Testis (tissue), 3 donors: ENCODE results near the gene TUB. TPM values are rescaled to one million over a fixed set of nuclear protein-coding genes. Genes with fewer than 3 reads are reported as not detected.

Experiments
- DNase-seq: peaks from one replicate; pipeline ENCODE4 v3.0.0-alpha.2; 2019
- H3K27ac ChIP-seq, 2 donors: fragments of 200-600 bp; sonication (generic); one replicate each; pipeline ENCODE4 v1.5.1; 2019
- H3K27me3 ChIP-seq: fragments of 200-600 bp; sonication (generic); one replicate; pipeline ENCODE4 v1.5.1; 2019
- H3K36me3 ChIP-seq: fragments of 200-600 bp; sonication (generic); one replicate; pipeline ENCODE4 v1.5.1; 2017; ENCODE audit warnings: low read depth; ENCODE audit errors: missing control alignments
- H3K4me1 ChIP-seq: fragments of 200-600 bp; sonication (generic); one replicate; pipeline ENCODE4 v1.5.1; 2019
- H3K4me3 ChIP-seq, 2 donors: fragments of 200-600 bp; sonication (generic); one replicate each; pipeline ENCODE4 v1.5.1; 2017 to 2019
- H3K9me3 ChIP-seq: fragments of 200-600 bp; sonication (generic); one replicate; pipeline ENCODE4 v1.5.1; 2017
- CTCF ChIP-seq, 3 experiments: fragments of 450-650 bp in 2 of 3; fragments of 200-600 bp in 1 of 3; sonication (generic) in 1 of 3; IDR thresholded peaks; one replicate each; pipeline ENCODE4 v1.5.1; 2016 to 2019; ENCODE audit warnings: antibody characterized with exemption in 3 of 3, mild to moderate bottlenecking in 2 of 3, moderate library complexity in 1 of 3
- POLR2A ChIP-seq: fragments of 450-650 bp; IDR thresholded peaks from one replicate; pipeline ENCODE4 v1.6.1; 2017; ENCODE audit warnings: antibody characterized with exemption, mild to moderate bottlenecking, moderate library complexity
- WGBS, 2 donors: methylation state at CpG; one replicate each; pipeline ENCODE4 v1.1.5; 2018; 5-methylcytosine and 5-hydroxymethylcytosine counted together
- intact Hi-C: fragments of 100-400 bp; cut with DNase I; formaldehyde crosslinking; loops from one replicate; pipeline ENCODE4 v1.15.1; 2023; ENCODE audit warnings: low total_unique reads
- polyA plus RNA-seq: library from polyadenylated mRNA; stranded (reverse); fragments of 350-450 nt; fragmentation: Illumina TruSeq; extraction: RNeasy Lipid Tissue Mini Kit (QIAGEN cat#74804); gene quantifications from one replicate; pipeline ENCODE4 v1.2.3, GENCODE V29; 2014; ENCODE audit warnings: low read depth, low replicate concordance; ENCODE audit not compliant: insufficient read depth
- total RNA-seq, 2 donors: library from RNA; depleted of rRNA; stranded (reverse); fragments of >200 nt; gene quantifications; one replicate each; pipeline ENCODE4 v1.2.3, GENCODE V29; 2016

The TUB gene
- total and polyA plus RNA-seq, 3 donors from 2014 or later = 8.9 to 16.5 (median 15.6) TPM

DNA sequence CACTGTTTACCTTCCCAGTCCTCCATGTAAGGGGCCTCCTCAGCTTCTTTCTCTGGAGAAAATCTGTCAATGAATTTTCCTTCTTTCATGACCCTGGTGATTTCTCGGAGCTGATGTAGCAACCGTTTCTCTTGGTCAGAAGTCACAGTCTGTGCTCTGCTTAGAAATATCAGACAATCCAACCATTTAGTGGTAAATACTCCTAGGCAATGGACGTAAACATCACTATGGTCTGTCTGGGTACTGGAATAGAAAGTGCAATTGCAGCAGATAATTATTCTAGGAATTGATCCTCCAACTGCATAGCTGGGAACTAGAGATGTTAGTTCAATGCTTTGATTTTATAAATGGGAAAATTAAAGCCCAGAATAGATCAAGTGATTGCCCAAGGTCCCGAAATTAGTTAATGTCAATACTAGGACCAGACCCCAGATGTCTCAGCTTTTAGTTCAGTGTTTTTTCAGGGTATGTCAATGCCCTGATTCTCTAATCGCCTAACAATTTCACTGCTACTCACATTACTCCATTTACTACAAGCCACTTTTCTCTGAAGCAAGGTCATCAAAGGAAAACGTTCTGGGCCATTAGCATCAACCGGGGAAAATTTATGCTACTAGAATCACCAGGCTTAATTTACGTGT lies 45.8 kb downstream of the TUB start:
- 75 to 77% methylated on average over 8 of the region's 8 CpGs for WGBS, 2 donors
- Histone ChIP-seq H3K27ac (no peak overlapping the region), H3K9me3 (no peaks in the 10 kb centered on the region), H3K36me3 (no peaks in the 10 kb centered on the region), H3K27me3 (no peaks in the 10 kb centered on the region), H3K4me1 (no peaks in the 10 kb centered on the region), H3K4me3 (no peak overlapping the region)
- TF ChIP-seq POLR2A = no peak
- no peak for TF ChIP-seq CTCF (IDR thresholded peaks at IDR 0.05)
- no peak for DNase-seq
- intact Hi-C loops = no loop called here

- Histone ChIP-seq H3K36me3 (no peaks in the 10 kb centered on the region), H3K9me3 (no peaks in the 10 kb centered on the region), H3K4me3 (no peak overlapping the region), H3K4me1 (no peaks in the 10 kb centered on the region), H3K27me3 (no peaks in the 10 kb centered on the region), H3K27ac (no peak overlapping the region)
- intact Hi-C loops = no loop called here
- 73 to 76% methylated on average over 2 of the region's 2 CpGs for WGBS, 2 donors
- no peak for DNase-seq
- TF ChIP-seq POLR2A = no peak
- no peak for TF ChIP-seq CTCF (IDR thresholded peaks at IDR 0.05)
Observed at GRCh38 chr11:8127447-8127846, 46.4 kb downstream of the TUB start.

DNA sequence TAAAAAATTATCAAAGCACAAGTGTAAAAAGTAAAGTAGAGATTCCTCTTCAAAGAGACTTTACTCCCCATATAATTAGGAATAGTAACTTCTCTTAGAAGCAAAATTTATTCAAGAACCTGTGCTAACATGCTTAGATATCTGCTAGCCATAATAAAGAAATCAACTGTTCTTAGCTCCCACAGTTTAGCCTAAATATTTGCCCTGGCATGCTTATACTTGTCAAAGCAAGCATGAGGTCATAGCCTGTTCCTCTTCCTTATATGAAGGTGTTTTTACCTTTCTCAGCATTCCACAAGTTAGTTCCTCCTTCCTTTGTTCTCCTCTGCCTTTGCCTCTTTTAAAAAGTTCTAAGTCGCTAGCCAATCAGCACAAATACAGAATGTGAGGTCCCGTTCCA lies 57.5 kb downstream of the TUB start:
- no peak for TF ChIP-seq CTCF (IDR thresholded peaks at IDR 0.05)
- no peak for TF ChIP-seq POLR2A
- H3K4me1 ChIP-seq = no peaks in the 10 kb centered on the region
- no peak overlapping the region for H3K27ac ChIP-seq
- 93 to 94% methylated on average over 2 of the region's 2 CpGs for WGBS, 2 donors
- no peaks in the 10 kb centered on the region for H3K9me3 ChIP-seq
- intact Hi-C loops = no loop called here
- H3K36me3 ChIP-seq = no peaks in the 10 kb centered on the region
- H3K4me3 ChIP-seq = no peak overlapping the region
- DNase-seq = no peak
- H3K27me3 ChIP-seq = no peaks in the 10 kb centered on the region

GRCh38 chr11:8149726-8150125 lies 68.7 kb downstream of the TUB start:
- Histone ChIP-seq H3K27me3 (no peaks in the 10 kb centered on the region), H3K36me3 (no peaks in the 10 kb centered on the region), H3K27ac (no peak overlapping the region), H3K4me3 (no peak overlapping the region), H3K9me3 (no peaks in the 10 kb centered on the region), H3K4me1 (no peaks in the 10 kb centered on the region)
- intact Hi-C loops = no loop called here
- DNase-seq = no peak
- TF ChIP-seq CTCF (IDR thresholded peaks at IDR 0.05) = no peak
- TF ChIP-seq POLR2A = no peak
- 90 to 93% methylated on average over 6 of the region's 6 CpGs for WGBS, 2 donors

Other genes starting within 250 kb of the TUB start
- not detected for gene OR10A6, start 149.9 kb upstream of the TUB start, total RNA-seq
- not detected for gene OR10A6, start 149.9 kb upstream of the TUB start, polyA plus RNA-seq
- under 1 TPM in 1 of 2 donors, not detected in 1; 0.25 TPM for gene OR10A3, start 139.5 kb upstream of the TUB start, total RNA-seq
- not detected for gene OR10A3, start 139.5 kb upstream of the TUB start, polyA plus RNA-seq
- gene NLRP10, start 115.8 kb upstream of the TUB start, total RNA-seq = not detected
- 0.13 TPM for gene NLRP10, start 115.8 kb upstream of the TUB start, polyA plus RNA-seq
- gene EIF3F, start 93.9 kb upstream of the TUB start, total RNA-seq = 100 to 1,000 TPM; 287 to 387 TPM
- 268 TPM for gene EIF3F, start 93.9 kb upstream of the TUB start, polyA plus RNA-seq
- 10 to 100 TPM; 42.3 to 48.6 TPM for gene RIC3, start 87.8 kb downstream of the TUB start, total RNA-seq
- gene RIC3, start 87.8 kb downstream of the TUB start, polyA plus RNA-seq = 18.7 TPM
- gene LMO1, start 182.7 kb downstream of the TUB start, total RNA-seq = 1 to 10 TPM in 1 of 2 donors, not detected in 1; 1.5 TPM
- 1.3 TPM for gene LMO1, start 182.7 kb downstream of the TUB start, polyA plus RNA-seq